ENCODE data around the gene FRMD4A.

GRCh38 chr10:14282276-14282675 is 48.4 kb downstream of the FRMD4A start:
- TF ChIP-seq EZH2 (IDR thresholded peaks at IDR 0.05; ENCODE audit: low read depth), result no peak
- no peak for TF ChIP-seq CTCF (conservative IDR thresholded peaks at IDR 0.05)
